Peyer's patch (tissue), 4 donors: ENCODE data around the gene CADM1.

ENCODE experiments used
- CTCF ChIP-seq, 6 experiments: fragments of 450-650 bp in 4 of 6; fragments of 200-600 bp in 2 of 6; sonication (generic) in 1 of 6; IDR thresholded peaks; one replicate each; pipeline ENCODE4 v1.5.1; 2017 to 2019; ENCODE audit warnings: antibody characterized with exemption in 6 of 6, mild to moderate bottlenecking in 3 of 6, moderate library complexity in 1 of 6
- POLR2A ChIP-seq, 2 donors: fragments of 450-650 bp; IDR thresholded peaks; one replicate each; pipeline ENCODE4 v1.5.1; 2017; ENCODE audit warnings: antibody characterized with exemption in 2 of 2, mild to moderate bottlenecking in 2 of 2, moderate library complexity in 2 of 2

GRCh38 chr11:115290893-115291292, 213.3 kb downstream of the CADM1 start:
- TF ChIP-seq POLR2A (IDR thresholded peaks at IDR 0.05) (no peak), CTCF (IDR thresholded peaks at IDR 0.05) (no peak)
